ENCODE data around the gene ASIC3. TPM values are rescaled to one million over a fixed set of nuclear protein-coding genes. Genes with fewer than 3 reads are reported as not detected.

ASIC3 gene
- total RNA-seq, 1 donor, result 0.18 TPM

DNA sequence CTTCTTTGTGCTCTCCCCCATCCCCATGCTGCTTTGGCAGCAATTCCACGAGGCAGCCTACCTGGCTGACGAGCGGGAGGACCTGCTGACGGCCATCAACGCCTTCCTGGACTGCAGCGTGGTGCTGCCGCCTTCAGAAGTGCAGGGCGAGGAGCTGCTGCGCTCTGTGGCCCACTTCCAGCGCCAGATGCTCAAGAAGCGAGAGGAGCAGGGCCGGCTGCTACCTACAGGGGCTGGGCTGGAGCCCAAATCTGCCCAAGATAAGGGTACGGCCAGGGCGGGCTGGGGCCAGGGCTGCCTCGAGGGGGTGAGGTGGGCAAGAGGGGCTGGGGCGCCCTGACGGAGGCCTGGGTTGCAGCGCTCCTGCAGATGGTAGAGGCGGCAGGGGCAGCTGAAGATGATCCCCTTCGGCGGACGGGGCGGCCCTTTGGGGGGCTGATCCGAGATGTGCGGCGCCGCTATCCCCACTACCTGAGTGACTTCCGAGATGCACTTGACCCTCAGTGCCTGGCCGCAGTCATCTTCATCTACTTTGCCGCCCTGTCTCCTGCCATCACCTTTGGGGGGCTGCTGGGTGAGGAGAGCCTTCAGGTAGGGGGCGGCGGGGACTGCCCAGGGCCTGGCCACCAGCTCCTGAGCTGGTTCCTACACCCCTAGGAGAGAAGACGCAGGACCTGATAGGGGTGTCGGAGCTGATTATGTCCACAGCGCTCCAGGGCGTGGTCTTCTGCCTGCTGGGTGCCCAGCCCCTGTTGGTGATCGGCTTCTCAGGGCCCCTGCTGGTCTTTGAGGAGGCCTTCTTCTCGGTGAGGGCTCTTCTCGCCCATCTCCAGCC, 22.9 kb downstream of the ASIC3 start:
- TF ChIP-seq, protein P1, sequence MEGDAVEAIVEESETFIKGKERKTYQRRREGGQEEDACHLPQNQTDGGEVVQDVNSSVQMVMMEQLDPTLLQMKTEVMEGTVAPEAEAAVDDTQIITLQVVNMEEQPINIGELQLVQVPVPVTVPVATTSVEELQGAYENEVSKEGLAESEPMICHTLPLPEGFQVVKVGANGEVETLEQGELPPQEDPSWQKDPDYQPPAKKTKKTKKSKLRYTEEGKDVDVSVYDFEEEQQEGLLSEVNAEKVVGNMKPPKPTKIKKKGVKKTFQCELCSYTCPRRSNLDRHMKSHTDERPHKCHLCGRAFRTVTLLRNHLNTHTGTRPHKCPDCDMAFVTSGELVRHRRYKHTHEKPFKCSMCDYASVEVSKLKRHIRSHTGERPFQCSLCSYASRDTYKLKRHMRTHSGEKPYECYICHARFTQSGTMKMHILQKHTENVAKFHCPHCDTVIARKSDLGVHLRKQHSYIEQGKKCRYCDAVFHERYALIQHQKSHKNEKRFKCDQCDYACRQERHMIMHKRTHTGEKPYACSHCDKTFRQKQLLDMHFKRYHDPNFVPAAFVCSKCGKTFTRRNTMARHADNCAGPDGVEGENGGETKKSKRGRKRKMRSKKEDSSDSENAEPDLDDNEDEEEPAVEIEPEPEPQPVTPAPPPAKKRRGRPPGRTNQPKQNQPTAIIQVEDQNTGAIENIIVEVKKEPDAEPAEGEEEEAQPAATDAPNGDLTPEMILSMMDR (IDR thresholded peaks at IDR 0.05; ENCODE audit: insufficient read depth, low read length), result no peak
- H3K4me3 ChIP-seq (ENCODE audit: low read depth, low read length), result no peak overlapping the region
- DNase-seq (ENCODE audit: low read depth), result no peak

DNA sequence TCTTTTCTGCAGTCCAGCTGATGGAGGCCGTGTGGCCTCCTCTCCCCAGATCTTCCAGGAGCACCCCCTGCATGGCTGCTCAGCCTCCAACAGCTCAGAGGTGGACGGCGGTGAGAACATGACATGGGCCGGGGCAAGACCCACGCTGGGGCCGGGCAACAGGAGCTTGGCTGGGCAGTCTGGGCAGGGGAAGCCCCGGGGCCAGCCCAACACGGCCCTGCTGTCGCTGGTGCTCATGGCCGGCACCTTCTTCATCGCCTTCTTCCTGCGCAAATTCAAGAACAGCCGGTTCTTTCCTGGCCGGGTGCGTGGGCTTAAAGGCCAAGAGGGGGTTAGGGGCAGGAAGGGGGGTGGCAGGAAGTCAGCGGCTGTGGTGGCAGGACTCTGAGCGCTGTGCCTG, 25.7 kb downstream of the ASIC3 start:
- no peak for DNase-seq (ENCODE audit: low read depth)
- TF ChIP-seq, protein P1 (IDR thresholded peaks at IDR 0.05; ENCODE audit: insufficient read depth, low read length), result no peak
- no peak overlapping the region for H3K4me3 ChIP-seq (ENCODE audit: low read depth, low read length)

DNA sequence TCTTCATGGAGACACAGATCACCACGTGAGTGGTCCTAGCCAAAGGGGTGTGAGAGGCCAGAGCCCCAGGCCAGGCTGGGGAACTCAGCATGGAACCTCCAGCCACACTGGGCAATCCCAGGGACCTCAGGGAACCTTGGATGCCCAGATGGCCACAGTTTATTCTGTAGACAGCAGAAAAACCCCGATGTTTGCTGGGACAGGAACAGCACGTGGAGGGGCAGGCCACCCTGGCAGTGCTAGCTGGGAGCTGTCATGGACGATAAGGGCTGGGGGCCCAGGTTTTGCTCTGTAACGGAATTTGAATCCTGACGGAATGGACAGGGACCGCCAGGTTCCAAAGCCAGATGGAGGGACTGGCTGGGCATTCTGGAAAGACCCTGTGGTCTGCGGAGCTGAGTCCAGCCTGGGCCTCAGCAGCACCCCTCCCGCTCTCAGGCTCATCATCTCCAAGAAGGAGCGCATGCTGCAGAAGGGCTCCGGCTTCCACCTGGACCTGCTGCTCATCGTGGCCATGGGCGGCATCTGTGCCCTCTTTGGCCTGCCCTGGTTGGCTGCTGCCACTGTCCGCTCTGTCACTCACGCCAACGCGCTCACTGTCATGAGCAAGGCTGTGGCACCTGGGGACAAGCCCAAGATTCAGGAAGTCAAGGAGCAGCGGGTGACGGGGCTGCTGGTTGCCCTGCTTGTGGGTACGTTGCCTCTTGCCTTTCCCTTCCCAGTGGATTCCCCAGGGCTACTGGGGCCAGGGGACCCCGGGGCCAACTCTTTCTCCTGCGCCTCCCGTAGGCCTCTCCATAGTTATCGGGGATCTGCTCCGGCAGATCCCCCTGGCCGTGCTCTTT, 26.7 kb downstream of the ASIC3 start:
- no peak for DNase-seq (ENCODE audit: low read depth)
- H3K4me3 ChIP-seq (ENCODE audit: low read depth, low read length), result no peak overlapping the region
- TF ChIP-seq, protein P1 (IDR thresholded peaks at IDR 0.05; ENCODE audit: insufficient read depth, low read length), result no peak

DNA sequence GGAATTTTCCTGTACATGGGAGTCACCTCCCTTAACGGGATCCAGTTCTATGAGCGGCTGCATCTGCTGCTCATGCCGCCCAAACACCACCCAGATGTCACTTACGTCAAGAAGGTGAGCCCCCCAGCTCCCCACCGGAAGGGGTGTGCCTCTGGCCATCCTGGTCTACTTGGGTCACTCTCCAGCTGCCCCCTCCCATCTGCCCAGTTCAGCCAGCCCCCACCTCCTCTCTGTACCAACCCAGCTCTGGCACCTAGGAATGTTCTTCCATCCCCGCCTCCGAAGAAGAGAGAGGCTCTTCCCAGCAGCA, 27.3 kb downstream of the ASIC3 start:
- H3K4me3 ChIP-seq (ENCODE audit: low read depth, low read length), result no peak overlapping the region
- no peak for DNase-seq (ENCODE audit: low read depth)
- TF ChIP-seq, protein P1 (IDR thresholded peaks at IDR 0.05; ENCODE audit: insufficient read depth, low read length), result no peak

DNA sequence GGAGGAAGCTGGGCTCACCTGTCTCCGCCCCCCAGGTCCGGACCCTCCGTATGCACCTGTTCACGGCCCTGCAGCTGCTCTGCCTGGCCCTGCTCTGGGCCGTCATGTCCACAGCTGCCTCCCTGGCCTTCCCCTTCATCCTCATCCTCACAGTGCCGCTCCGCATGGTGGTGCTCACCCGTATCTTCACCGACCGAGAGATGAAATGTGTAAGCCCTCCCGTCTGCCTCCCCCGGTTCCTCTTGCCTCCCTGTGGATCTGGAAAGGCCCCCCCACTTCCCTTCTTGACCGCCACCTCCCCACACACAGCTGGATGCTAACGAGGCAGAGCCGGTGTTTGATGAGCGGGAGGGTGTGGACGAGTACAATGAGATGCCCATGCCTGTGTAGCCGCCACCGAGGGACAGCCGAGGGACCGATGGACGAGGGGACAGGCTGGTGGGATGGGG, 27.7 kb downstream of the ASIC3 start:
- TF ChIP-seq, protein P1 (IDR thresholded peaks at IDR 0.05; ENCODE audit: insufficient read depth, low read length), result no peak
- no peak for DNase-seq (ENCODE audit: low read depth)
- no peak overlapping the region for H3K4me3 ChIP-seq (ENCODE audit: low read depth, low read length)

DNA sequence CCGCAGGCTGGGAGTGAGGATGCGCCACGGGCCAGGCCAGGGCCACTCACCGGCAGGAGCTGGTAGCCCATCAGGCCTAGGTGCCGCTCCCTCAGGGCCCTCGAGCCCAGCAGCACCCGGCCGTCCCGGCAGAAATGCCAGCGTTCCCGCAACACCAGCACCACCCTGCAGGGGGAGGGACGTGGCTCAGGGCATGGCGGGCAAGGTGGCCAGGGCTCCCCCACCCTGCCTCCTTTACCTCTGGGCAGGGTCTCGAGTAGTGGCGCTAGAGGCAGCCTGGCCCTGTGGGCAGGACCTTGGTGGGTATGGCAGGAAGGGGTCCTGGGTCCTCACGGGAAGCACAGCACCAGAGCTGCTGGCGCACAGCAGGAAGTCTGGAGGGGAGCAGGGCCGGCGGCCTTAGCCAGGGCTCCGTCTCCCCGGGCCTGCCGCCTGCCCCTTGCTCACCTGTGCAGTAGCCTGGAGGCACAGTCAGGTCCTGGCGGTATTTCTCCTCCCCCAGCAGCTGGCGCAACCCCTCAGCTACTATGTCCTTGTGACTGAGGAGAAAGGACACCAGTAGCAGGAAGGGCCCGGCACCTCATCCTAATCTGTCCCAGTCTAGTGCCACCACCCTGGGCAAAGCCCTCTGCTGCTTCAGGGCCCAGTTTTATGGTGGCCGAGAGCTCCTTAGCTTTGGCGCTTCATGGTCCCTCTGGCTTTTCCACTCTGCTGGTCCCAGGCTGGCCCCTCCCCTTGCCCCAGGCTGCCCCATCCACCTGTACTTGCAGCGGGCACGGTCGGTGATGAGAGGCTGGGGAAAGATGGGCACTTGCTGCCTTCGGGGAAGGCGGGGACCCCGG, 28.8 kb downstream of the ASIC3 start:
- DNase-seq (ENCODE audit: low read depth), result no peak
- TF ChIP-seq, protein P1 (IDR thresholded peaks at IDR 0.05; ENCODE audit: insufficient read depth, low read length), result peak; percentile 50
- no peak overlapping the region for H3K4me3 ChIP-seq (ENCODE audit: low read depth, low read length)
